Endothelial cell of umbilical vein (primary cell): ENCODE measurements around the gene MS4A10. TPM values are rescaled to one million over a fixed set of nuclear protein-coding genes. Genes with fewer than 3 reads are reported as not detected.
A peak's percentile ranks its signal among the peaks of the same experiment; 100 is the strongest.

Experiments used
- BruUV-seq: library from RNA; stranded (reverse); fragments of 400-500 nt; replicated peaks from 2 replicates; lab custom pipeline; 2021; lab: Mats Ljungman, UMichigan
- CTCF ChIA-PET: fragments of 300-600, 350-600 bp; sonication (Branson Sonifier 250); formaldehyde crosslinking; loops from one replicate; lab custom pipeline; 2021; ENCODE audit warnings: antibody characterized with exemption, inconsistent platforms; lab: Charles Lee
- POLR2A ChIA-PET: fragments of 300-600, 350-600 bp; sonication (Branson Sonifier 250); formaldehyde crosslinking; loops from one replicate; lab custom pipeline; 2021; ENCODE audit warnings: antibody characterized with exemption, inconsistent platforms; lab: Charles Lee
- DNase-seq: peaks from one replicate; pipeline ENCODE4 v3.0.0-alpha.2; 2011; ENCODE audit warnings: low read depth, low spot score
- FAIRE-seq: peaks from 2 replicates; lab custom pipeline; 2011; peaks lifted over from hg19 to GRCh38; lab: Jason Lieb, UNC
- H2AFZ ChIP-seq: 2 replicates; pipeline ENCODE4 v1.6.0; 2012; ENCODE audit warnings: low read depth, low read length, control low read depth, inconsistent platforms
- H3K27ac ChIP-seq: 2 replicates; pipeline ENCODE4 v1.5.1; 2011; ENCODE audit warnings: low read depth, mild to moderate bottlenecking, control low read depth, low read length, moderate library complexity; ENCODE audit not compliant: insufficient read depth
- H3K27me3 ChIP-seq, 2 experiments: 2 replicates each; pipeline versions ENCODE4 v1.6.0 to v1.6.1; 2011; ENCODE audit warnings: low read length in 2 of 2, mixed read lengths in 1 of 2; ENCODE audit not compliant: control insufficient read depth in 2 of 2, insufficient read depth in 2 of 2
- H3K36me3 ChIP-seq, 2 experiments: 2 replicates in 1 of 2; 3 replicates in 1 of 2; pipeline ENCODE4 v1.5.1; 2011; ENCODE audit warnings: low read length in 2 of 2, mild to moderate bottlenecking in 1 of 2, moderate library complexity in 1 of 2; ENCODE audit not compliant: control insufficient read depth in 2 of 2, insufficient read depth in 2 of 2; ENCODE audit errors: extremely low read depth in 1 of 2
- H3K4me1 ChIP-seq: 3 replicates; pipeline ENCODE4 v1.5.1; 2011; ENCODE audit warnings: mild to moderate bottlenecking, low read length; ENCODE audit not compliant: control insufficient read depth, insufficient read depth; ENCODE audit errors: extremely low read depth
- H3K4me2 ChIP-seq: 2 replicates; pipeline ENCODE4 v1.6.1; 2011; ENCODE audit warnings: low read length, control low read depth, mixed read lengths; ENCODE audit not compliant: insufficient read depth
- H3K4me3 ChIP-seq, 3 experiments: fragments of 200-600 bp in 1 of 3; sonication (generic), shearing (Covaris generic) in 1 of 3; replicated peaks in 1 of 3; 2 replicates each; pipeline ENCODE4 v1.5.1; 2011 to 2016; ENCODE audit warnings: control low read depth in 3 of 3, low read length in 3 of 3, mild to moderate bottlenecking in 2 of 3, inconsistent platforms in 1 of 3, low read depth in 1 of 3, moderate library complexity in 1 of 3; ENCODE audit not compliant: insufficient read depth in 1 of 3
- H3K79me2 ChIP-seq: 2 replicates; pipeline ENCODE4 v1.6.0; 2012; ENCODE audit warnings: low read length, inconsistent platforms; ENCODE audit not compliant: control insufficient read depth, insufficient read depth
- H3K9ac ChIP-seq: replicated peaks from 2 replicates; pipeline ENCODE3; 2011; ENCODE audit warnings: low read length, control low read depth; ENCODE audit not compliant: insufficient read depth; ENCODE audit errors: extremely low read depth
- H3K9me1 ChIP-seq: replicated peaks from 3 replicates; pipeline ENCODE4 v1.6.0; 2011; ENCODE audit warnings: mild to moderate bottlenecking, low read length; ENCODE audit not compliant: control insufficient read depth, insufficient read depth; ENCODE audit errors: extremely low read depth
- H3K9me3 ChIP-seq: replicated peaks from 2 replicates; pipeline ENCODE4 v1.5.1; 2012; ENCODE audit warnings: low read length, inconsistent platforms; ENCODE audit not compliant: control insufficient read depth, insufficient read depth
- H4K20me1 ChIP-seq: replicated peaks from 2 replicates; pipeline ENCODE3; 2011; ENCODE audit warnings: mild to moderate bottlenecking, low read length; ENCODE audit not compliant: control insufficient read depth, insufficient read depth; ENCODE audit errors: extremely low read depth
- EZH2 ChIP-seq: IDR thresholded peaks from 2 replicates; pipeline ENCODE4 v1.6.1; 2012; ENCODE audit warnings: borderline replicate concordance, low read depth, mild to moderate bottlenecking, moderate library complexity, low read length, inconsistent platforms; ENCODE audit not compliant: severe bottlenecking
- FOS ChIP-seq: IDR thresholded peaks from 2 replicates; pipeline ENCODE4 v1.6.1; 2011; ENCODE audit warnings: mild to moderate bottlenecking, low read length, moderate library complexity, borderline replicate concordance; ENCODE audit not compliant: insufficient read depth
- GATA2 ChIP-seq: IDR thresholded peaks from 2 replicates; pipeline ENCODE4 v1.7.0; 2011; ENCODE audit warnings: low read depth, mild to moderate bottlenecking, moderate library complexity, mixed read lengths, low read length; ENCODE audit not compliant: insufficient read length, insufficient read depth
- JUN ChIP-seq: IDR thresholded peaks from 2 replicates; pipeline ENCODE4 v1.6.1; 2011; ENCODE audit warnings: borderline replicate concordance, low read depth; ENCODE audit not compliant: insufficient read length, insufficient read depth
- MAX ChIP-seq: IDR thresholded peaks from 2 replicates; pipeline ENCODE4 v1.6.1; 2011; ENCODE audit not compliant: insufficient read depth, insufficient read length
- MYC ChIP-seq: IDR thresholded peaks from one replicate; pipeline ENCODE4 v1.6.1; 2011; ENCODE audit warnings: mild to moderate bottlenecking, low read depth, low read length
- POLR2A ChIP-seq: IDR thresholded peaks from 2 replicates; pipeline ENCODE4 v1.6.1; 2012; ENCODE audit warnings: low read depth, mild to moderate bottlenecking, control low read depth, low read length
- POLR2AphosphoS5 ChIP-seq: IDR thresholded peaks from 2 replicates; pipeline ENCODE4 v1.6.1; 2012; ENCODE audit warnings: low read depth, mild to moderate bottlenecking, control low read depth, low read length, moderate library complexity; ENCODE audit not compliant: insufficient read depth
- dilution Hi-C: fragments of 300-500 bp; cut with MboI; formaldehyde crosslinking; loops from one replicate; pipeline ENCODE4 v1.15.0; 2019; ENCODE audit warnings: low sequenced_read_pairs; ENCODE audit not compliant: extremely low pct_ligation_motif_present
- intact Hi-C: fragments of 100-400 bp; cut with micrococcal nuclease; formaldehyde crosslinking; loops from one replicate; pipeline ENCODE4 v1.10.0; 2022
- polyA plus RNA-seq, 4 experiments: library from polyadenylated mRNA; depleted of rRNA in 3 of 4; stranded (reverse) in 3 of 4; unstranded in 1 of 4; fragments of >200 nt; gene quantifications; 2 replicates each; pipeline versions ENCODE4 v1.2.1 to v1.2.3, GENCODE V29; 2011 to 2012; ENCODE audit warnings: missing spikeins in 1 of 4
- total RNA-seq: library from RNA; stranded (reverse); gene quantifications from 2 replicates; pipeline ENCODE4 v1.2.3, GENCODE V29; 2021
- TF ChIP-seq, protein P1 (sequence below), 2 donors: IDR thresholded peaks; 1 replicate in 1 of 2; 2 replicates in 1 of 2; pipeline ENCODE4 v1.5.1; 2011; ENCODE audit warnings: low read length in 2 of 2, mild to moderate bottlenecking in 2 of 2, moderate library complexity in 2 of 2, control low read depth in 1 of 2, inconsistent platforms in 1 of 2, low read depth in 1 of 2; ENCODE audit not compliant: insufficient read depth in 1 of 2; ENCODE audit errors: extremely low read depth in 1 of 2

MS4A10 gene
- total and polyA plus RNA-seq, 2 donors (not counting 3 experiments of a cell fraction or from before 2014, with no cell fraction given) = not detected

DNA sequence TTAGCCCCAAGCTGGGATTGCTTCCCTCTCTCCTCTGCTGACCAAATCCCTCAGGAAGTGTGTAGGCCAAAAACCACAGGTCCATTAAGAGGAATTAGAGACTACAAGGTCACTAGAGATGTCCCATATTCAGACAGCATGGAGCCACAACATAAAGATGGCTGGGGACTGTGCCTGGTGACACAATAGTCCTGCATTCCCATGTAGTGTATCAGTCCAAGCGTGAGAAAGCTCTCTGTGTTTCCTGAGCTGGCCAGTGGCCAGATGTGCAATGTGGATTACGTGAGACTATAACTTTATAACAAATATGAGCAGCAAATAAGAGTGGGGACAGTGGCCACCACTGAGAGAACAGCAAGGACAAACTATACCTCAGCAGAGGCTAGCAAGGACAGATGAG lies 7.6 kb upstream of the MS4A10 start:
- H3K79me2 ChIP-seq = no peaks in the 10 kb centered on the region
- peaks cover 23% of the 10 kb centered on the region for H3K4me1 ChIP-seq
- no peaks in the 10 kb centered on the region for H3K36me3 ChIP-seq
- no peaks in the 10 kb centered on the region for H3K9me3 ChIP-seq
- peak; percentile 97 for DNase-seq
- no peaks in the 10 kb centered on the region for H3K9me1 ChIP-seq
- ChIA-PET POLR2A (interaction anchor here (0.9 kb wide), 1 partner anchor 136 kb away, joined by 3 read pairs; the partner anchor contains the start of gene TMEM109), CTCF (interaction anchor here (0.8 to 7.5 kb wide), 9 partner anchors 9 to 123 kb away, joined by 3 to 148 read pairs (median 16); no protein-coding TSS in a partner anchor)
- H3K9ac ChIP-seq = peak overlapping the region; percentile 36
- H2AFZ ChIP-seq = peak overlapping the region; percentile 55
- no peak overlapping the region for H3K4me3 ChIP-seq
- no peaks in the 10 kb centered on the region for H4K20me1 ChIP-seq
- no TSS peak for BruUV-seq
- FAIRE-seq = peak; percentile 98
- H3K27me3 ChIP-seq = no peaks in the 10 kb centered on the region
- TF ChIP-seq EZH2 (no peak), POLR2AphosphoS5 (no peak), MYC (no peak), JUN (peak; percentile 58), GATA2 (no peak), FOS (peak; percentile 36), POLR2A (no peak), MAX (no peak)
- TF ChIP-seq, protein P1, sequence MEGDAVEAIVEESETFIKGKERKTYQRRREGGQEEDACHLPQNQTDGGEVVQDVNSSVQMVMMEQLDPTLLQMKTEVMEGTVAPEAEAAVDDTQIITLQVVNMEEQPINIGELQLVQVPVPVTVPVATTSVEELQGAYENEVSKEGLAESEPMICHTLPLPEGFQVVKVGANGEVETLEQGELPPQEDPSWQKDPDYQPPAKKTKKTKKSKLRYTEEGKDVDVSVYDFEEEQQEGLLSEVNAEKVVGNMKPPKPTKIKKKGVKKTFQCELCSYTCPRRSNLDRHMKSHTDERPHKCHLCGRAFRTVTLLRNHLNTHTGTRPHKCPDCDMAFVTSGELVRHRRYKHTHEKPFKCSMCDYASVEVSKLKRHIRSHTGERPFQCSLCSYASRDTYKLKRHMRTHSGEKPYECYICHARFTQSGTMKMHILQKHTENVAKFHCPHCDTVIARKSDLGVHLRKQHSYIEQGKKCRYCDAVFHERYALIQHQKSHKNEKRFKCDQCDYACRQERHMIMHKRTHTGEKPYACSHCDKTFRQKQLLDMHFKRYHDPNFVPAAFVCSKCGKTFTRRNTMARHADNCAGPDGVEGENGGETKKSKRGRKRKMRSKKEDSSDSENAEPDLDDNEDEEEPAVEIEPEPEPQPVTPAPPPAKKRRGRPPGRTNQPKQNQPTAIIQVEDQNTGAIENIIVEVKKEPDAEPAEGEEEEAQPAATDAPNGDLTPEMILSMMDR (IDR thresholded peaks at IDR 0.05; ENCODE audit: extremely low read depth in 1 of 2, insufficient read depth in 1 of 2, low read depth in 1 of 2, low read length in 2 of 2) = no peak
- H3K4me2 ChIP-seq = peak overlapping the region; percentile 1
- dilution Hi-C loops = no loop called here
- intact Hi-C loops = no loop called here
- H3K27ac ChIP-seq = peak overlapping the region; percentile 94
